HPDE6-E6E7 (cell line): ENCODE results near the gene STAT5B.

Experiments used
- DNase-seq: peaks from one replicate; pipeline ENCODE4 v3.0.0; 2011; ENCODE audit warnings: missing footprints; ENCODE audit errors: extremely low spot score

The STAT5B gene

GRCh38 chr17:42284566-42284965 is 8.4 kb upstream of the STAT5B start:
- DNase-seq: no peak

GRCh38 chr17:42284024-42284369 is 7.8 kb upstream of the STAT5B start:
- DNase-seq: no peak

GRCh38 chr17:42283241-42284023 is 7.2 kb upstream of the STAT5B start:
- DNase-seq: no peak

- DNase-seq: no peak
Measured at GRCh38 chr17:42282478-42283080, 6.4 kb upstream of the STAT5B start.

- no peak for DNase-seq
Measured at GRCh38 chr17:42281571-42282096, 5.4 kb upstream of the STAT5B start.

GRCh38 chr17:42279776-42280630 is 3.8 kb upstream of the STAT5B start:
- no peak for DNase-seq

- DNase-seq: no peak
Measured at GRCh38 chr17:42277342-42277712, 1.1 kb upstream of the STAT5B start.

GRCh38 chr17:42276609-42277341 is 584 bp upstream of the STAT5B start:
- DNase-seq: peak; percentile 49

- DNase-seq: no peak
Measured at GRCh38 chr17:42275527-42276358, 448 bp downstream of the STAT5B start.

GRCh38 chr17:42274812-42275526 is 1.2 kb downstream of the STAT5B start:
- no peak for DNase-seq

GRCh38 chr17:42274253-42274542 is 2.0 kb downstream of the STAT5B start:
- DNase-seq: no peak

GRCh38 chr17:42273474-42274252 is 2.5 kb downstream of the STAT5B start:
- no peak for DNase-seq

- DNase-seq: no peak
Measured at GRCh38 chr17:42272162-42272907, 3.9 kb downstream of the STAT5B start.

GRCh38 chr17:42271779-42272035 is 4.5 kb downstream of the STAT5B start:
- DNase-seq: no peak

GRCh38 chr17:42271006-42271778 is 5.0 kb downstream of the STAT5B start:
- no peak for DNase-seq

GRCh38 chr17:42270596-42270995 is 5.6 kb downstream of the STAT5B start:
- no peak for DNase-seq

GRCh38 chr17:42270170-42270535 is 6.0 kb downstream of the STAT5B start:
- no peak for DNase-seq

- no peak for DNase-seq
Measured at GRCh38 chr17:42268236-42268635, 8.0 kb downstream of the STAT5B start.
